H1 (cell line): ENCODE measurements around the gene CCNI2. TPM values are rescaled to one million over a fixed set of nuclear protein-coding genes. Genes with fewer than 3 reads are reported as not detected.

Source experiments
- CTCF ChIA-PET: fragments of 300-600 bp; sonication (Branson Sonifier 250); formaldehyde crosslinking; loops from one replicate; lab custom pipeline; 2021; ENCODE audit not compliant: partially characterized antibody; lab: Charles Lee
- POLR2A ChIA-PET: fragments of 300-600 bp; sonication (Branson Sonifier 250); formaldehyde crosslinking; loops from one replicate; lab custom pipeline; 2021; ENCODE audit warnings: inconsistent platforms; ENCODE audit not compliant: partially characterized antibody; lab: Charles Lee
- DNase-seq, 2 experiments: peaks; one replicate each; pipeline versions ENCODE4 v3.0.0 to v3.0.0-alpha.2; 2010 to 2022; ENCODE audit warnings: low spot score in 2 of 2, low read depth in 1 of 2, mixed read lengths in 1 of 2
- FAIRE-seq: peaks from 2 replicates; lab custom pipeline; 2011; peaks lifted over from hg19 to GRCh38; lab: Jason Lieb, UNC
- H2AFZ ChIP-seq: 2 replicates; pipeline ENCODE4 v1.8.1; 2012; ENCODE audit warnings: low read length, inconsistent platforms
- H2AK5ac ChIP-seq: 2 replicates; pipeline ENCODE4 v1.6.1; 2013; ENCODE audit warnings: low read depth, low read length
- H2BK120ac ChIP-seq: replicated peaks from 2 replicates; pipeline ENCODE3; 2013; ENCODE audit warnings: low read depth, low read length, inconsistent platforms
- H2BK12ac ChIP-seq: 2 replicates; pipeline ENCODE4 v1.6.1; 2013; ENCODE audit warnings: low read depth, low read length
- H2BK15ac ChIP-seq: 2 replicates; pipeline ENCODE4 v1.6.1; 2013; ENCODE audit warnings: low read length
- H2BK20ac ChIP-seq: 2 replicates; pipeline ENCODE4 v1.6.1; 2013; ENCODE audit warnings: low read length
- H2BK5ac ChIP-seq: 2 replicates; pipeline ENCODE4 v1.6.1; 2013; ENCODE audit warnings: low read depth, low read length
- H3K14ac ChIP-seq: 2 replicates; pipeline ENCODE4 v1.6.1; 2013; ENCODE audit warnings: inconsistent platforms; ENCODE audit not compliant: insufficient read length
- H3K18ac ChIP-seq: 2 replicates; pipeline ENCODE4 v1.6.1; 2013; ENCODE audit warnings: low read length; ENCODE audit errors: extremely low read depth
- H3K23ac ChIP-seq: 2 replicates; pipeline ENCODE4 v1.6.1; 2013; ENCODE audit warnings: inconsistent platforms; ENCODE audit not compliant: insufficient read length
- H3K23me2 ChIP-seq: 2 replicates; pipeline ENCODE4 v1.6.1; 2013; ENCODE audit warnings: low read depth, low read length
- H3K27ac ChIP-seq: 2 replicates; pipeline ENCODE4 v1.6.1; 2011; ENCODE audit warnings: low read depth, low read length, inconsistent platforms
- H3K27me3 ChIP-seq, 4 experiments: replicated peaks in 1 of 4; 1 replicate in 1 of 4; 2 replicates in 3 of 4; pipeline versions ENCODE4 v1.6.1 to v1.8.1; 2011 to 2013; ENCODE audit warnings: low read length in 3 of 4, mild to moderate bottlenecking in 3 of 4, inconsistent platforms in 2 of 4, mixed read lengths in 2 of 4, moderate library complexity in 1 of 4; ENCODE audit not compliant: control insufficient read depth in 3 of 4, insufficient read depth in 3 of 4; ENCODE audit errors: extremely low read depth in 1 of 4
- H3K36me3 ChIP-seq, 4 experiments: 2 replicates each; pipeline versions ENCODE4 v1.6.1 to v1.8.1; 2011 to 2013; ENCODE audit warnings: mild to moderate bottlenecking in 4 of 4, low read length in 3 of 4, moderate library complexity in 2 of 4, control low read depth in 1 of 4, inconsistent platforms in 1 of 4; ENCODE audit not compliant: insufficient read depth in 4 of 4, control insufficient read depth in 2 of 4
- H3K4ac ChIP-seq: replicated peaks from 2 replicates; pipeline ENCODE3; 2013; ENCODE audit warnings: low read length, low read depth, mixed read lengths, inconsistent platforms; ENCODE audit not compliant: insufficient read length
- H3K4me1 ChIP-seq, 4 experiments: replicated peaks in 1 of 4; 1 replicate in 1 of 4; 2 replicates in 3 of 4; pipeline versions ENCODE4 v1.6.1 to v1.8.1; 2011 to 2013; ENCODE audit warnings: low read length in 3 of 4, inconsistent platforms in 2 of 4, mixed read lengths in 1 of 4; ENCODE audit not compliant: insufficient read depth in 4 of 4, control insufficient read depth in 3 of 4
- H3K4me2 ChIP-seq, 2 experiments: 2 replicates each; pipeline versions ENCODE4 v1.6.1 to v1.8.1; 2011 to 2013; ENCODE audit warnings: low read depth in 2 of 2, low read length in 2 of 2, control low read depth in 1 of 2, inconsistent platforms in 1 of 2, mild to moderate bottlenecking in 1 of 2; ENCODE audit not compliant: insufficient read depth in 1 of 2
- H3K4me3 ChIP-seq, 4 experiments: fragments of 200-600, 300-600 bp in 1 of 4; sonication (generic), shearing (Covaris generic), sonication (Bioruptor Twin) in 1 of 4; 2 replicates each; pipeline versions ENCODE4 v1.5.1 to v1.8.1; 2011 to 2016; ENCODE audit warnings: low read length in 4 of 4, low read depth in 3 of 4, control low read depth in 2 of 4, inconsistent platforms in 2 of 4, mild to moderate bottlenecking in 2 of 4, mixed read lengths in 1 of 4, moderate library complexity in 1 of 4; ENCODE audit not compliant: insufficient read depth in 2 of 4; ENCODE audit errors: extremely low read depth in 1 of 4
- H3K56ac ChIP-seq: replicated peaks from 2 replicates; pipeline ENCODE3; 2013; ENCODE audit warnings: low read depth, mild to moderate bottlenecking, mixed read lengths, low read length, inconsistent platforms; ENCODE audit not compliant: insufficient read length
- H3K79me1 ChIP-seq: 2 replicates; pipeline ENCODE4 v1.6.1; 2013; ENCODE audit warnings: low read depth, low read length, control low read depth
- H3K79me2 ChIP-seq, 2 experiments: 2 replicates each; pipeline versions ENCODE4 v1.6.1 to v1.8.1; 2012 to 2013; ENCODE audit warnings: low read length in 2 of 2, mild to moderate bottlenecking in 2 of 2, inconsistent platforms in 1 of 2; ENCODE audit not compliant: insufficient read depth in 2 of 2, control insufficient read depth in 1 of 2
- H3K9ac ChIP-seq, 4 experiments: replicated peaks in 1 of 4; 1 replicate in 1 of 4; 2 replicates in 3 of 4; pipeline versions ENCODE4 v1.6.1 to v1.8.1; 2011 to 2013; ENCODE audit warnings: low read depth in 3 of 4, low read length in 3 of 4, control low read depth in 2 of 4, mild to moderate bottlenecking in 2 of 4, moderate library complexity in 2 of 4, inconsistent platforms in 1 of 4; ENCODE audit errors: extremely low read depth in 1 of 4
- H3K9me3 ChIP-seq, 2 experiments: 2 replicates each; pipeline versions ENCODE4 v1.6.1 to v1.8.1; 2012 to 2013; ENCODE audit warnings: mild to moderate bottlenecking in 2 of 2, moderate library complexity in 2 of 2, control low read depth in 1 of 2, inconsistent platforms in 1 of 2, low read depth in 1 of 2, low read length in 1 of 2, mixed read lengths in 1 of 2; ENCODE audit not compliant: insufficient read depth in 2 of 2
- H4K20me1 ChIP-seq, 2 experiments: replicated peaks in 1 of 2; 2 replicates each; pipeline versions ENCODE3 to v1.8.1; 2011 to 2013; ENCODE audit warnings: inconsistent platforms in 2 of 2, low read length in 2 of 2, mild to moderate bottlenecking in 1 of 2; ENCODE audit not compliant: insufficient read depth in 2 of 2, control insufficient read depth in 1 of 2
- H4K5ac ChIP-seq: 2 replicates; pipeline ENCODE4 v1.6.1; 2013; ENCODE audit warnings: low read length, low read depth, mixed read lengths, inconsistent platforms; ENCODE audit not compliant: insufficient read length
- H4K8ac ChIP-seq: 2 replicates; pipeline ENCODE4 v1.8.0; 2013; ENCODE audit warnings: mild to moderate bottlenecking, moderate library complexity, low read length, inconsistent platforms; ENCODE audit not compliant: insufficient read depth; ENCODE audit errors: extremely low read depth
- H4K91ac ChIP-seq: replicated peaks from 2 replicates; pipeline ENCODE3; 2013; ENCODE audit warnings: low read length, mixed read lengths, inconsistent platforms; ENCODE audit not compliant: insufficient read length
- BCL11A ChIP-seq, 2 experiments: IDR thresholded peaks; one replicate each; pipeline ENCODE4 v1.6.1; 2011; ENCODE audit warnings: low read depth in 2 of 2, low read length in 2 of 2, mild to moderate bottlenecking in 2 of 2
- CREB1 ChIP-seq: IDR thresholded peaks from 2 replicates; pipeline ENCODE4 v1.6.1; 2012; ENCODE audit warnings: inconsistent platforms
- JUN ChIP-seq: IDR thresholded peaks from 2 replicates; pipeline ENCODE4 v1.6.1; 2011; ENCODE audit warnings: low read depth, mild to moderate bottlenecking, improper control_type of control experiment, low read length
- POLR2A ChIP-seq, 2 experiments: IDR thresholded peaks; 1 replicate in 1 of 2; 2 replicates in 1 of 2; pipeline ENCODE4 v1.6.1; 2011; ENCODE audit warnings: low read depth in 2 of 2, low read length in 2 of 2, mild to moderate bottlenecking in 2 of 2; ENCODE audit errors: control extremely low read depth in 1 of 2
- RFX5 ChIP-seq: IDR thresholded peaks from 2 replicates; pipeline ENCODE4 v1.6.1; 2011; ENCODE audit warnings: low read depth, low read length, improper control_type of control experiment, borderline replicate concordance
- SUZ12 ChIP-seq: fragments of 200-600 bp; sonication (generic); IDR thresholded peaks from 2 replicates; pipeline ENCODE4 v1.6.1; 2012; ENCODE audit warnings: mild to moderate bottlenecking, inconsistent platforms, low read length, moderate library complexity, mixed read lengths
- TAF1 ChIP-seq: IDR thresholded peaks from 2 replicates; pipeline ENCODE4 v1.6.1; 2011; ENCODE audit warnings: mild to moderate bottlenecking, low read depth, low read length
- TCF12 ChIP-seq: IDR thresholded peaks from 2 replicates; pipeline ENCODE4 v1.6.1; 2011; ENCODE audit warnings: low read depth, mild to moderate bottlenecking, low read length
- TEAD4 ChIP-seq: IDR thresholded peaks from 2 replicates; pipeline ENCODE4 v1.6.1; 2012; ENCODE audit warnings: low read depth, low read length, inconsistent platforms, mixed read lengths
- WGBS, 2 experiments: shearing (Covaris generic) in 1 of 2; methylation state at CpG; one replicate each; pipeline versions ENCODE4 v1.1.6 to v1.1.7; 2013 to 2015; ENCODE audit warnings: low lambda C conversion rate in 2 of 2, mixed read lengths in 2 of 2, inconsistent platforms in 1 of 2, low coverage in 1 of 2, missing lambda C conversion rate in 1 of 2; ENCODE audit not compliant: insufficient replicate concordance in 2 of 2, insufficient coverage in 1 of 2, insufficient read length in 1 of 2; ENCODE audit errors: extremely low coverage in 1 of 2, missing lambda C conversion rate in 1 of 2; 5-methylcytosine and 5-hydroxymethylcytosine counted together
- polyA plus RNA-seq, 7 experiments: library from polyadenylated mRNA; depleted of rRNA in 3 of 7; stranded (reverse) in 5 of 7; unstranded in 2 of 7; fragments of >200 nt in 5 of 7; fragments of 200-250 nt in 2 of 7; gene quantifications; 1 replicate in 5 of 7; 2 replicates in 1 of 7; 4 replicates in 1 of 7; pipeline versions ENCODE4 v1.2.1 to v1.2.3, GENCODE V29; 2011 to 2013; ENCODE audit warnings: missing spikeins in 2 of 7, mixed read lengths in 2 of 7
- total RNA-seq: library from RNA; stranded (reverse); fragmentation: NEBNext Ultra II Directional; extraction: Animal tissue kit (Norgen Biotek cat#: 25700); gene quantifications from 2 replicates; pipeline ENCODE4 v1.2.1, GENCODE V29; 2021

The CCNI2 gene
- total and polyA plus RNA-seq, 2 of the 8 experiments (the other 6 are each of a cell fraction or from before 2014, with no cell fraction given), result 1.3 to 1.4 TPM

GRCh38 chr5:132765311-132766019, 18.2 kb downstream of the CCNI2 start:
- TF ChIP-seq CREB1 (no peak), TAF1 (no peak), BCL11A (IDR thresholded peaks at IDR 0.05; ENCODE audit: low read depth in 2 of 2, low read length in 2 of 2) (no peak), TCF12 (no peak), POLR2A (IDR thresholded peaks at IDR 0.05; ENCODE audit: control extremely low read depth in 1 of 2, low read depth in 2 of 2, low read length in 2 of 2) (no peak), TEAD4 (no peak), RFX5 (no peak), JUN (no peak), SUZ12 (no peak)
- H2BK15ac ChIP-seq, result no peak overlapping the region
- no peak overlapping the region for H4K5ac ChIP-seq
- no peak overlapping the region for H2BK12ac ChIP-seq
- H3K18ac ChIP-seq, result no peak overlapping the region
- H2BK120ac ChIP-seq, result no peak overlapping the region
- H3K4ac ChIP-seq, result no peak overlapping the region
- no peak overlapping the region for H2BK20ac ChIP-seq
- 95% methylated on average over 12 of the region's 12 CpGs; no CpG with 5 or more reads in 1 of the 2 experiments for WGBS, 2 experiments
- no peak overlapping the region for H3K14ac ChIP-seq
- no peak overlapping the region for H3K23ac ChIP-seq
- H3K27ac ChIP-seq, result no peak overlapping the region
- H3K9ac ChIP-seq, result no peak overlapping the region
- no peak overlapping the region for H3K4me2 ChIP-seq
- no peak overlapping the region for H3K56ac ChIP-seq
- peaks cover 4% of the 10 kb centered on the region for H3K79me1 ChIP-seq
- ChIA-PET CTCF (interaction anchor here (1.7 to 8.0 kb wide), 3 partner anchors 10 to 55 kb away, joined by 6 to 60 read pairs (median 11); no protein-coding TSS in a partner anchor), POLR2A (interaction anchor here (1.2 kb wide), 1 partner anchor 11 kb away, joined by 4 read pairs; no protein-coding TSS in a partner anchor)
- peaks cover 0 to 3% (median 0%) of the 10 kb centered on the region in 4 experiments; a peak in 3 of 8 replicates for H3K36me3 ChIP-seq
- no peaks in the 10 kb centered on the region; a peak in 1 of 7 replicates for H3K27me3 ChIP-seq
- H3K4me3 ChIP-seq, result no peak overlapping the region
- H2AK5ac ChIP-seq, result no peak overlapping the region
- H4K20me1 ChIP-seq, result peaks cover 0 to 12% of the 10 kb centered on the region in 2 experiments
- peaks cover 0 to under 1% (median 0%) of the 10 kb centered on the region in 4 experiments; a peak in 1 of 7 replicates for H3K4me1 ChIP-seq
- no peaks in the 10 kb centered on the region for H3K79me2 ChIP-seq
- DNase-seq (no peak), FAIRE-seq (no peak)
- no peak overlapping the region for H2AFZ ChIP-seq
- H3K23me2 ChIP-seq, result no peaks in the 10 kb centered on the region
- no peaks in the 10 kb centered on the region for H3K9me3 ChIP-seq
- H2BK5ac ChIP-seq, result no peak overlapping the region
- H4K8ac ChIP-seq, result no peak overlapping the region
- no peak overlapping the region for H4K91ac ChIP-seq
